Measurements from ENCODE around the gene GMEB1. TPM values are rescaled to one million over a fixed set of nuclear protein-coding genes. Genes with fewer than 3 reads are reported as not detected.

Gene GMEB1
- polyA plus RNA-seq, 2 of the 4 experiments (the other 2 are of a cell fraction) = 5.2 to 7.1 TPM

GRCh38 chr1:28759257-28759656 lies 90.7 kb downstream of the GMEB1 start:
- CTCF ChIA-PET = interaction anchor here (1.0 to 1.1 kb wide), 2 partner anchors 13 to 25 kb away, joined by 3 to 4 read pairs; no protein-coding TSS in a partner anchor
- WGBS (ENCODE audit: missing lambda C conversion rate) = 92% methylated on average over 3 of the region's 3 CpGs

DNA sequence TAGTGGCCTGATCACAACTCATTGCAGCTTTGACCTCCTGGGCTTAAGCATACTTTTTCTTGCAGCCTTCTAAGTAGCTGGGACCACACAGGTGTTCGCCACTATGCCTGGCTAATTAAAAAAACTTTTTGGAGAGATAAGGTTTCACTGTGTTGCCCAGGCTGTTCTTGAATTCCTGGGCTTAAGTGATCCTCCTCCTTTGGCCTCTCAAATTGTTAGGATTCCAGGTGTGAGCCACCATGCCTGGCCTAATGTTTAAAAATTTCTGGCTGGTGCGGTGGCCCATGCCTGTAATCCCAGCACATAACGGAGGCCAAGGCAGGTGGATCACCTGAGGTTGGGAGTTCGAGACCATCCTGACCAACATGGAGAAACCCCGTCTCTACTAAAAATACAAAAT lies 92.6 kb downstream of the GMEB1 start:
- FAIRE-seq (no peak), ATAC-seq (no peak), DNase-seq (ENCODE audit: low read depth in 1 of 2, low spot score in 1 of 2) (no peak)
- WGBS (ENCODE audit: missing lambda C conversion rate) = 100% methylated on average over 5 of the region's 5 CpGs
- POLR2A ChIA-PET = no interaction called here
- H3K9me3 ChIP-seq = no peaks in the 10 kb centered on the region
- H3K4me1 ChIP-seq = no peaks in the 10 kb centered on the region
- no peak overlapping the region for H3K27ac ChIP-seq
- no peak overlapping the region for H3K4me3 ChIP-seq
- CTCF ChIA-PET = interaction anchor here (0.6 to 1.1 kb wide), 3 partner anchors 10 to 113 kb away, joined by 3 to 4 read pairs (median 3); no protein-coding TSS in a partner anchor
- TF ChIP-seq, protein P1, sequence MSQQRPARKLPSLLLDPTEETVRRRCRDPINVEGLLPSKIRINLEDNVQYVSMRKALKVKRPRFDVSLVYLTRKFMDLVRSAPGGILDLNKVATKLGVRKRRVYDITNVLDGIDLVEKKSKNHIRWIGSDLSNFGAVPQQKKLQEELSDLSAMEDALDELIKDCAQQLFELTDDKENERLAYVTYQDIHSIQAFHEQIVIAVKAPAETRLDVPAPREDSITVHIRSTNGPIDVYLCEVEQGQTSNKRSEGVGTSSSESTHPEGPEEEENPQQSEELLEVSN (IDR thresholded peaks at IDR 0.05; ENCODE audit: borderline replicate concordance, low read depth) = no peak
- TF ChIP-seq EHF (CRISPR knock-in tag; IDR thresholded peaks at IDR 0.05) (no peak), FOXS1 (CRISPR knock-in tag; IDR thresholded peaks at IDR 0.05) (no peak), ESRRA (IDR thresholded peaks at IDR 0.05; ENCODE audit: borderline replicate concordance, low read length) (no peak), JUNB (IDR thresholded peaks at IDR 0.05) (no peak), HMGXB4 (CRISPR knock-in tag; IDR thresholded peaks at IDR 0.05; ENCODE audit: borderline replicate concordance) (no peak), NFE2L2 (conservative IDR thresholded peaks at IDR 0.05; ENCODE audit: low read length) (no peak), HOXB5 (CRISPR knock-in tag; IDR thresholded peaks at IDR 0.05) (no peak), EP300 (IDR thresholded peaks at IDR 0.05) (no peak), NPAS2 (CRISPR knock-in tag; IDR thresholded peaks at IDR 0.05; ENCODE audit: borderline replicate concordance) (no peak)
- H3K4me2 ChIP-seq = no peak overlapping the region

More at GRCh38 chr1:28759257-28759656, 90.7 kb downstream of the GMEB1 start:
- Histone ChIP-seq H3K27ac (no peak overlapping the region), H3K4me2 (no peak overlapping the region), H3K4me3 (no peak overlapping the region), H3K9me3 (no peaks in the 10 kb centered on the region), H3K4me1 (no peaks in the 10 kb centered on the region)
- no peak for FAIRE-seq
- POLR2A ChIA-PET = no interaction called here
- TF ChIP-seq MAFK (IDR thresholded peaks at IDR 0.05; ENCODE audit: partially characterized antibody) (peak; percentile 16), CEBPB (IDR thresholded peaks at IDR 0.05) (no peak)
- no peak for DNase-seq (ENCODE audit: low read depth in 1 of 2, low spot score in 1 of 2)
- no peak for ATAC-seq

GRCh38 chr1:28766532-28767183 lies 98.1 kb downstream of the GMEB1 start:
- ChIA-PET POLR2A (no interaction called here), CTCF (no interaction called here)
- Histone ChIP-seq H3K4me3 (no peak overlapping the region), H3K27ac (no peak overlapping the region), H3K4me2 (no peak overlapping the region), H3K9me3 (no peaks in the 10 kb centered on the region), H3K4me1 (no peaks in the 10 kb centered on the region)
- ATAC-seq (no peak), DNase-seq (ENCODE audit: low read depth in 1 of 2, low spot score in 1 of 2) (no peak), FAIRE-seq (no peak)
- 74% methylated on average over 2 of the region's 2 CpGs for WGBS (ENCODE audit: missing lambda C conversion rate)
- TF ChIP-seq CEBPB (IDR thresholded peaks at IDR 0.05) (0 out of 4 replicates have a peak, but pooled peaks of 1 of the 2 experiments have one; percentile 39), CBX8 (IDR thresholded peaks at IDR 0.05) (no peak)

Small RNA genes within 50 kb of the gene (small RNA-seq; reads per million reads assigned to genes)
- 0 reads per million in 6 experiments for gene RF00422
- gene RNU11 = 0 reads per million in 6 experiments

Other genes with a start within 250 kb of the GMEB1 start
- gene RCC1, start 162.7 kb upstream of the GMEB1 start, polyA plus RNA-seq (2011; rRNA removed) = 42.1 and 52.1 TPM in 2 replicates
- gene RCC1, start 162.7 kb upstream of the GMEB1 start, polyA plus RNA-seq (2017; fragmentation: RNase III; extraction: RNeasy Plus Mini Kit Qiagen cat#74134 plus additional on column Dnase treatment) = 69.6 to 75.5 TPM (median 70.3 TPM) in 3 replicates
- gene TRNAU1AP, start 115.7 kb upstream of the GMEB1 start, polyA plus RNA-seq (2011; rRNA removed) = 23.8 and 25.5 TPM in 2 replicates
- 14.5 to 14.9 TPM (median 14.5 TPM) in 3 replicates for gene TRNAU1AP, start 115.7 kb upstream of the GMEB1 start, polyA plus RNA-seq (2017; fragmentation: RNase III; extraction: RNeasy Plus Mini Kit Qiagen cat#74134 plus additional on column Dnase treatment)
- gene RAB42, start 76.5 kb upstream of the GMEB1 start, polyA plus RNA-seq (2011; rRNA removed) = 0.81 and 0.85 TPM in 2 replicates
- gene RAB42, start 76.5 kb upstream of the GMEB1 start, polyA plus RNA-seq (2017; fragmentation: RNase III; extraction: RNeasy Plus Mini Kit Qiagen cat#74134 plus additional on column Dnase treatment) = 1.8 to 2.3 TPM (median 2.0 TPM) in 3 replicates
- gene TAF12, start 25.7 kb upstream of the GMEB1 start, polyA plus RNA-seq (2011; rRNA removed) = 33.8 and 38.3 TPM in 2 replicates
- gene TAF12, start 25.7 kb upstream of the GMEB1 start, polyA plus RNA-seq (2017; fragmentation: RNase III; extraction: RNeasy Plus Mini Kit Qiagen cat#74134 plus additional on column Dnase treatment) = 15.8 to 18.3 TPM (median 17.6 TPM) in 3 replicates
- gene RNU11, start 20.2 kb upstream of the GMEB1 start, polyA plus RNA-seq (2011; rRNA removed) = not detected in 2 replicates
- not detected in 3 replicates for gene RNU11, start 20.2 kb upstream of the GMEB1 start, polyA plus RNA-seq (2017; fragmentation: RNase III; extraction: RNeasy Plus Mini Kit Qiagen cat#74134 plus additional on column Dnase treatment)
- gene YTHDF2, start 68.2 kb downstream of the GMEB1 start, polyA plus RNA-seq (2011; rRNA removed) = 55.6 and 59.3 TPM in 2 replicates
- 51.4 to 53.2 TPM (median 52.7 TPM) in 3 replicates for gene YTHDF2, start 68.2 kb downstream of the GMEB1 start, polyA plus RNA-seq (2017; fragmentation: RNase III; extraction: RNeasy Plus Mini Kit Qiagen cat#74134 plus additional on column Dnase treatment)
- not detected in 2 replicates for gene OPRD1, start 143.4 kb downstream of the GMEB1 start, polyA plus RNA-seq (2011; rRNA removed)
- gene OPRD1, start 143.4 kb downstream of the GMEB1 start, polyA plus RNA-seq (2017; fragmentation: RNase III; extraction: RNeasy Plus Mini Kit Qiagen cat#74134 plus additional on column Dnase treatment) = 0.03 TPM in 1 of 3 replicates, not detected in the others
- 12.8 and 15.6 TPM in 2 replicates for gene EPB41, start 245.8 kb downstream of the GMEB1 start, polyA plus RNA-seq (2011; rRNA removed)
- gene EPB41, start 245.8 kb downstream of the GMEB1 start, polyA plus RNA-seq (2017; fragmentation: RNase III; extraction: RNeasy Plus Mini Kit Qiagen cat#74134 plus additional on column Dnase treatment) = 4.4 to 4.9 TPM (median 4.8 TPM) in 3 replicates

All from A549 (cell line).